GOT3 (cell line): ENCODE results near the gene MYO5A.

Experiments
- DNase-seq: peaks from one replicate; lab custom pipeline; 2025; ENCODE audit warnings: mixed read lengths; lab: John Stamatoyannopoulos, UW

The MYO5A gene

DNA sequence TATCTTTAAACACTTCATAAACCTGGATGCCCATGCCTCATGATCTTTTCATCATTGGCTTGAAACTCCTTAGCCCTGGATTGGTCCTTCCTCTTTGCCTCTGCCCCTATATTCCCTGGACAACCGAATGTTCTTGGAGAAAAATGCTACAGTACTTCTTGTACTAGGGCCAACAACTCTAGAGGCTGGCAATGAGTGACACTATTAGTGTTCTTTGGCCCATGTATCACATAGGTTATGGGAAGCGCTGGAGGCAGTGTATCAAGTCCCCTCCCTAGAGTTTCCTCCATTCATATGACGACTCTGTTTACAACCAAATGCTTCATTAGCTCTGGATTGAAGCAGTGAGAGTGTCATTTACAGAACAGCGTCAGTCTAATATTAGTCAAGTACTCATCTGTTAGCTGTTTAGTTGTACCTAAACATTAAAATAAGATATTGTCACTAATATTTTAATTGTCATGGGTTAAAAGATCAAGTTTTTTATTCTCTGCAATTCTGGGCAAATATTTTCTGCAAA, 166.6 kb downstream of the MYO5A start:
- DNase-seq = no peak

DNA sequence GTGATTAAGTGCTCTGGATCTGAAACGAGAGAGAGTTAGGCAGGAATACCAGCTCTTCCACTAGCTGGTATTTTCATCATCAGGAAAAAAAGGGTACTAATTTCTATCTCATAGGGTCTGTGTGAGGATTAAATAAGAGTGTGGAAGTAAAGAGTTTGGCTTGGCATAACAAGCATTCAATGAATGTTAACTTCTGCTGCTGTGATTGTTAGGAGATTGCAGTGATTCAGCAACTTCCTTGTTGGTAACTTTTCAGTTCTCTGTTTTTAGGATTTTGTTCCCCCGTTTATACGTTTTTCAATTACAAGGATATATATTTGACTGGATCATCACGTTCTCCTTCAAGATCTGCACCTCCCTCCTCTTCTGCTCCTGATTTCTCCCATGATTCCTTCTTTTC, 167.2 kb downstream of the MYO5A start:
- no peak for DNase-seq

DNA sequence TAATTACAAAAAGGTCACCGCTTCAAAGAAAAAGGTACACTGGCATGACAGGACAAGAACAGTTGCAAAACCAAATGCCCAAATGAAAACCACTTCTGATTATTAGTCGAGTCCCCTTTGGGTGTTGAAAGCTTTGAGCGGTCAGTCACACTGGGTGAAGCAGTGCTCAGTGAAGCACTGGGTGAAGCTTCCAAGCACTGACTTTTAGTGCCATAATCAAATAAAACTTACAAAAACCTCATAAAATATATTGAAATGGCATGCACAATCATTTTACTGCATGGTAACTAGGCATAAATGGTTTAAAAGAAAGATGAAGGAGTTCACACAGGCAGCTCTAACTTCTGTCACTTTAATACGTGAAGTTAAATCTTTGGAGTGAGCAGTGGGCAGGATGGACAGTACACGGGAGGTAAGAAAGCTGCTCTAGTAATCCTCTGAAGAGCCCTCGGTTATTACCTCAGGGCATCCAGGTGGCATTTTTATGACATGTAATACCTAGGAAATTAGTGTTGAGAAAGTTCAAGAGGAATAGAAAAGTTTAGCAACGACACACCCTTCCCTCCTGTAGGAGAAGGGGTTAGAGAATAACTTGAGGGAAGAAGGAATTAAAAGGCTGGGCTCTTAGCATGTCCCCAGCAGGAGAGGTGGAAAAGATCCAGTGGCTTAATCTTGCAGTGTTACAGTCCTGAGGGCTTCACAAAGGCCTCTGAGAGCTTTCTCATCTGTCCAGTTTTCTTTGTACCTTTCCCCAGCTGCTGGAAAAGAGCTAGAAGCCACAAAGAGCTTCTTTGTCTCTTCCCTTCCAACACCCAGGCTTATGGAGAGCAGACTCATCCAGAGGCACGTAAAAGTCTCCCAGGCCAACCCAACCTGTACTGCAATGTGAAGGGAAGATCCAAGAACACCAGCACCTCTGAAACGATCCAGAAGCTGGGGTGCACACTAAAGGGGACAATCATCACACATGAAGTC, 168.2 kb downstream of the MYO5A start:
- DNase-seq = no peak

DNA sequence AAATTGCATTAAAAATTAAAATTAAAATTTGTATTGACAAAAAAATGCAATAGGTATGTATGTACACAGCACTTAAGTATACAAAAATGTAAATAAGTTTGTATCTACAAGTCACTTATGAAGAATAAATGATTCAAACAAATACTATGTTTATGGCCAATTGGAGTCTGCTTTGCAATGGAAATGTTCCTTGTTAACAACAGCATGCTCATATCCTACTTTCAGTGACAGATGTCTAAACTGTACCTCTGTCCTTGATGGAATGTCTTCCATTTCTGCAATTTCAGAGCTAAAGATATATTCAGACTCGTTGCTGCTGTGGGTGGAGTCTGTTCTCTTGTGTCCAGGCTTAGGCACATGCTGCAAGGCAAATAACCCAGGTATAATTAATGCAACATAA, 169.0 kb downstream of the MYO5A start:
- DNase-seq = no peak

DNA sequence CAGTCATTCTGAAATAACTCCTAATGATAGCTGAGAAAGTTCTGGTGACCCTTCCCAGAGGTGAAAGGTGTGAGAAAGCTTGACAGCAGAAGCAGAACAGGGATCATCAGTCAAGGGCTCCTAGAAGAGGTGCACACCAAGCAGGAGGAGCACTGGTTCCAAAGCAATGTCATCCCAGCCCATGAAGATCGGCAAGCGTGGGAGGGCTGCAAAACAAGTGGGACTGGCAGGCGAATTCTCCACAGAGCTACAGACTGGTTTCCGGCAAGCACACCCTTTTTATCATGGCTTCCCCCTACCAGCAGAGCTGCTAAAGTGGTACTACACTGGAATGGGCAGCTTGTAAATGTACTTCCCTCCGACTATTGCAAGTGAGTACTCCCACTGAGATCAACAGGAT, 170.7 kb downstream of the MYO5A start:
- DNase-seq = no peak

DNA sequence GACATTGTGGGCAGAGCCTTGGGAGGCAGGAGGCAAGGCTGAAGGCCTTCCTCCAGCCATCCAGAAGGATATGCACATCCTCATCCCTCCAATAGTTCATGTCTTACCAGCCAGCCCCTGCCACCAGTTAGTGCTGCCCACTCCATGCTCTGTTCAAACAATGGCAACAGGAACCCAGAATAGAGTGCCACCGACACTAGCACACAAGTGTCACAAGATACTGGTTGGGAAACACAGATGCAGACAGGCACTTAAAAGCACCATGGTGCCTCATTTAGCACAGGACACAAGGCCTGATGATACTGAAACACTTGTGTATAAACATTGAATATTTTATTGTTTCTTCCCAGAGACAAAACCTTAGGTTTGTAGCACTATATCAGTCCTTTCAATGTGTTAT, 176.6 kb downstream of the MYO5A start:
- DNase-seq = no peak

DNA sequence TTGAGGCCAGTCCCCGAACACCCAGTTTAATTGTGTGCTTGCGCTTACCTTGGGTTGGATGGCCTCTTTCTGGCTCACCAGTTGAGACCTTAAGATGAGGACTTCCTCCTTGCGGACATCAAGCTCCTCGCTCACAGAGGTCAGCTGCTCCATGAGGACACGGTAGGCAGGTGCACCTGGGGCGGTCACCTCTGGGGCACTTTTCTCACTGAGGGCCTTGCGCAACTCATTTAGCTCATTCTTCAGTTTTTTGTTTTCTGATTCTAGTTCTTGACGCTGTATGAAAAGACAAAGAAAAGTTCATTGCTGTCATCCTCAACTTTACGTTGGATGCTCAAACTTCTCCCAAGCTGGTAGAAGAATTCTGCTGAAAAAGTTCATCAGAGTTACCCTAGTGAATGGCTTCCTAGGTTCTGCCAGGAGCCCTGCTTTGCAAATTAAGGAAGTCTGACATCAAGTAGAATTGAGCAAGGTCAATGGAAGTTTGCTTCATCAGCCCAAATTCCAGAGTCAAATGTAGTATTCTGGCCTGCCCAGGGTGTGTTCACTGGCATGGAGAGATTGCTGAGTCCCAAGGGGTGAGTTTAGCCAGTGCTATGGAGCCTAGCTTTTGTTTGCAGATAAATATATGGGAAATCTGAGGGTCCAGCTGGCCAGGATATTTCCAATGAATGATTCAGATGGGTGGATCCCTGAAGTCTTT, 177.3 kb downstream of the MYO5A start:
- DNase-seq = no peak

DNA sequence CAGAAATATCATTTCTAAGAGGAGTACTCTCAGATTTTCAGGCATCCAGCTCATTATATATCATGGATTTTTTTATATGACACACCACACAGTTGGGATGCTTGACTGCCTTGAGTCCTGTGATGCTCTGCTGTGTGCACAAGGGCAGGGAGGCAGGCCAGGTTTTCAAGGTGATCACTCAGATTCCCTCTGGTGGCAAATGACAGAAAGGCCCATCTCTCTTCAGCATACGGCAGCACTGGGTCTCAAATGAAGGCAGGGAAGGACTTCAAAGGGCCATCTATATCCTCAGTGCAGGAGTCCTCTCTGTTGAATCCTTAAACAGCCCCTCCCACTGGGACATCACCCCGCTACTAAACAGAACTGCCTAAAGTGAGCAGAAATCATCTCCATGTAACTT, 178.3 kb downstream of the MYO5A start:
- DNase-seq = no peak

DNA sequence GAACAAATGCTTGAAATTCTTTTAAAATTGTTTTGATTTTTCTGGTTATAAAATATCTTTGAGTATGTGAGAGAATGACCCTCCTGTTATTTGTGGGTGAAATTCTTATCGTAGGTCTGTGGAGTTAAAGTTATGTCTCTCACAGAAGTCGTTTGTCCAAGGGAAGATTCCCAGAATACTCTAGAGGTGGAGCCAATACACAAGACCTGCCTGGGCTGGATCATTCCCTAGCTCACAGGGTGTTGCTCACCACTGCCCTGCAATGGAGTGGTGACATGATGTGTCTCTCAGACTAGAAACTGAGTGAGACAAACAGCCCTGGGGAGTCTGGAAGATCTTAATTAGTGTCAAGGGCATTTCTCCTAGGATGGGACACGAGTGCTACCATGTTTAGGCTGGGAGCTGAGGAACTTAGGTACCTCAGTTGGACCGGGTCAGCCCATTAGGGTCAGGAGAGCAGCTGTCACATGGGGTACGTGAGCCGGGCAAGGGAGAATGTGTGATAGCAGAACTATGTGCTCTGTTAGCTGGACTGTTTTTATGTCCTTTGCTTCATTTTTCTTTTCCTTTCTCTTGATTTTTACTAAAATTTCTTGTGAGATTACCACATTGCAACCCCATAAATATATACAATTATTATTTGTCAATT, 179.5 kb downstream of the MYO5A start:
- no peak for DNase-seq

DNA sequence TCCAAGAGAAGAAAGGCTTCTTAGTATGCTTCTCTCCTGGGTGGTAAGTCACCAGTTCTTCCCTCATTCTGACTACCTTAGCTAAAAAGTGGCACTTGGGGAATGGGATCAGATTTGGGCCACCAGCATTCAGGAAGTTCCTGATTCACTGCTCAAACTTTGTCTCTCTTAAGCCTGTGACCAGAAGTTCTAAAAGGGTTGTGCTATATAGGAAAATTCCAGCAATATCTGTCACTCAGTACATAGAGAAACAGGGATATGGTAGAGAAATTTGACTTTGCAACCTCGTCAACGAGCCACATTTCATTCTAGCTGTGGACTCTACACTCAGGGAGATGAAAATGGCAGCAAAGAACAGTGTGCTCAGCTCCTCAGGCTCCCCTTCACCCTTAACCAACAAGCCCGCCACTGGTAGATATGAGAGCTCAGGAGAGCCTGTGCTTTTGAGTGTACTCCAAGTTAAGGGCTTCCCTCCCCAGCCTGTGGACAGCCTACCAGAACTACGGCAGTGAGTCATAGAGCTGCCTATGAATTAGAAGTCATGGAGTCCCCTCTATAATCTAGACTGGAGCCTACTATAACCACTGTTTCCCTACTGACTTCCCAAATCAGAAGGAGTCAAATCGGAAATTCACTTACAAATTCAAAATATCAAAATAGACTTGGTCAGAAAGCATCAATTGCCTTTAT, 180.5 kb downstream of the MYO5A start:
- no peak for DNase-seq

DNA sequence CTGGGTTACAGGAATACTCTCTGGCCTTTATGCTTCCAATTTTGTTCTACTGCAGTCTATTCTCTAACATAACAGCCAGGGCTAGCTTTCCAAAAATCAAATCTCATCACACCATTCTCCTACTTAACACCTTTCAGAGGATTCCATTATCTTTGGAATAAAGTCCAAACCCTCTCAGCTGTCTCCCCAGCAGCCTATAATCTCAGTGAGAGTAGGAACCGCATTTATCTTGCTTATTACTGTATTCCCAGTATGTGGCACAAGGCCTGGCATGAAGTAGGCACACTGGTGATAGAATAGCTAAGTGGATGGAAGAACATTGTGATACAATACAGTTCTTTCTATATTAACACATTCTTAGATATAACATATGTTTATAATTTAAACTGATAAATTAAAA, 184.1 kb downstream of the MYO5A start:
- DNase-seq = no peak

DNA sequence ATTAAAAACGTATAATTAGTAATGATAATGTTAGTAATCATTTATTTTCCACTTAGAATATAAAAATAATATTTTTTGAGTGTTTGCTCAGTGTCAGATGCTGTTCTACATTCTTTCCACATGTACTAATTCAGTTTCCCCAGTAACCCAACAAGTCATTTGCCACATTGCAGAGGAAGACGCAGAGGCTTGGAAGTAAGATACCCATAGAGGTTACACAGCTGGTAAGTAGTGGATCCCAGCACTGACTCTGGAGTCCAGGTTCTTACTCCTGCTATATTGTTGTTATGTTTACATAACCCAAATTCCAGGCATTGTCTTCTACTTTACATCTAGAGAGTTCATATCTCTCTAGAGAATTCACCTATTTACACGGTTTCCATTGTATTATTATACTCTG, 184.8 kb downstream of the MYO5A start:
- DNase-seq = no peak

DNA sequence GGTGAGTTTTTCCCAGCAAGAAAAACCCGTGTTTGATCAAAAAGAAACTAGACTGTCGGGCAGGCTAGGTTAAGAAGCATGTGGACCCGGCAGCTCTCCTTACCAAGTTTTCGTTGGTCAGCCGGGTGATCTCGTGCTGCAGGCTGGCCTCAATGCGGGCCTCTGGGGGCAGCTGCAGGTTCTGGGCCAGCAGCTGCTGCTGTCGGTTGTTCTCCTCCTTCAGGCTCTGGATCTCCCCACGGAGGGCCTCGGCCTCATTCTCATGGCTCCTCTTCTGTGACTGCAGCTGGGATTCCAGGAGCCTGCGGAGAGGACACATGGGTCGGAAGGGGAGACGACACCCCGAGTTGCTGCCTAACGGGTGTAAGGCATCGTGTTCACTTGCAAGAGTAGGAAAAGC, 188.6 kb downstream of the MYO5A start:
- DNase-seq = no peak

DNA sequence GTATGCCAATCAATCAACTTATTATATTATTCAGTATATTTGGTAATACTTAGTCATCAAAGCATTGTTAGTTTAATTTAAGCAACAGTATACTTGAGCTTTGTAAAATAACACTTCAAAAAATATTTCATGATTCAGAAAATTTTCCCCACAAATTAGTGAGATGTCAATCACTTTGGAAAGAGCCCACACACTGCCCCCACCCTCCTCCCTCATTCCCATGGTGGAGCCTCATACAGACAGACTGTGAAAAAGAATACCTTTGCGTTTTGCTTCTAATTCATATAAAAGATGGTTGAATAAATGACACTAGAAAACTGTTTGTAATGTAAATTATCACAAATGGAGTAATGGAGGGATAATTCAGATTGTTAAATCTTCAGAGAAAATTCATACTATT, 189.8 kb downstream of the MYO5A start:
- DNase-seq = no peak

DNA sequence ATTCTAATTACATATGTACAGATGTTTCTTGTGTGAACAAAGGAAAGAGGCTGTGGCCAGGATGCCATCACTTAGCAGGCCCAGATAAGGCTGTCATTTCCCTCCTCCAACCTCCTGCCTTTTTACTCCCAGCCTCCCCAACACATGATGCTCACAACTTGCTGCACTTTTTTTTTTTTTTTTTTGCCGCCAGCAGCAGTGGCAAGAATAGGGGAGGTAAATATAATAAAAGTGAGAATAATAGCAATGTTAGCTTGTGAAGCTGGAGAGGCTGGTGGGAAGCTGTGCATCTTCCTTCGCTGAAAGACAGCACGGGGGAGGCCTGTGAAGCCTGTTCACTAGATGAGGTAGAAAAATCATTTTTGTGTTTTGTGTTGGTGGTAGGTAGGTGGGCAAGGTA, 190.6 kb downstream of the MYO5A start:
- DNase-seq = no peak

DNA sequence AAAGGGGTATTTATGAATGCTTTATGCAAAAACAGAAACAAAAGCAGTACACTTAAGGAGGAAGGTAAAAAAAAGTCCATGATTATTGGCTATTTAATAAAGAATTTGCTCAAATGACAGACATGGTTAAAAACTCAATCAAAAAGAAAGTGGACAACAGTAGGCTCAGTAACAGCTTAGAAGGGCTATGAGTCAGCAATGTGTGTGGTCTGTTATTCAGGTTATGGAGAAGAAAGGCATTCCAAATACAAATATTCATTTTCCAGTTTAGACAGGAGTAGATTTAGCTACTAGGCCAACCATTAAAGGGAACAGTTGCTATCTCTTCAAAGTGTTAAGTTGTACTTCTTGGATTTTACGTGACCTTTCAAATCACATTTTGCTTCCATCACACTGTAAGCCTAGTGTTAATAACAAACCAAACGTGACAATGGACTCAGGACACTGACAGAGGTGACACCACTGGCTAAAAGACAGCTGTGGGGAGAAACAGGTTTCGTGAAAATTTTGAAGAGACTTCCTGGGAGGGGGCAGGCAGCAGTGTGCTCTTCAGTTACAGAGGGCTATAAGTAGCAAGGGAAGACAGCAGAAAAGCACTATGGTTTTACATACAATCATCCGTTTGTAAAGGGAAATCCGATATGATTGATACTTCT, 191.4 kb downstream of the MYO5A start:
- no peak for DNase-seq

DNA sequence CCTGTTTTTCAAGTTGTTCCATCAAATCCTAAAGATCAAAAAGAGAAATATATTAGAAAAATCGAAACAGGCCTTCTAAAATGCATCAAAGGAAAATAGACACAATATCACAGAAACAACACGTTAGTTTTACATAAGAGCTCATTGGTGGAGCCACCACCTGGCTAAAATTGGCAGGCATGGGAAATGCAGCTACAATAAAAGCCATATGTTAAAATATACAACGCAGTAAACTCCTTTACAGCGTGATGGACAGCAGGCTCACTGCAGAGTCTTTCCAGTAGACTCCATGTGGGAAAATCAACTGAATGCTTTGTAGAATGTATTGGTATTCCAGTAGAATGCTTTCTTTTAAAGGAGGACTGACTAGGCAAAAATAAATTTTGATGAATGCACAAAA, 192.2 kb downstream of the MYO5A start:
- DNase-seq = no peak

DNA sequence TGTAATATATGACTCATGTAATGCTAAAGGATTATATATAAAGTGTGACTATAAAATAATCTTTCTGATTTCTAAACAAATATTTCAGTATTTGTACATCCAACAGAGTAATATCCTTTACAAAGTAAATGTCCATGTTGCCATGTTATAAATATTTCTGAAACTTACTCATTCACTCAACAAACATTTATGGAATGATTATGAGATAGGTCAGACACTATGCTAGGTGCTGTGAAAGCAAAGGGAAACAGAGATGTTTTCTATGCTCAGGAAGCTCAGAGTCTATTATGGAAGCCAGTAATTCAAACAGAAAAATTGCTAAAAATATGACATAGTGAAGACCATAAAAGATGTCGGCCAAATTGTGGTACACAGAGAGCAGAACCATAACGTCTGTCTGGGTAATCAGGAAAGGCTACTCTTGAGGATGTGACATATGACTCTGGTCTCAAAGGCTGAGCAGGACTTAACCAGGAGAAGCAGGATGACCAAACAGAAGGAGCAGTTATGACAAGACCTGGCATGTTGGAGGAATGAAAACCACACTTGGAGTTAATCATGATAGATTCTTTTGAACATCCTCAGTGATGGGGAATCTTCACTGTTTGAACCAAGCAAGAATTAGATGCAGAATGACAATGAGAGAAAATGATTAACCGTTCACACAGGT, 194.1 kb downstream of the MYO5A start:
- no peak for DNase-seq

DNA sequence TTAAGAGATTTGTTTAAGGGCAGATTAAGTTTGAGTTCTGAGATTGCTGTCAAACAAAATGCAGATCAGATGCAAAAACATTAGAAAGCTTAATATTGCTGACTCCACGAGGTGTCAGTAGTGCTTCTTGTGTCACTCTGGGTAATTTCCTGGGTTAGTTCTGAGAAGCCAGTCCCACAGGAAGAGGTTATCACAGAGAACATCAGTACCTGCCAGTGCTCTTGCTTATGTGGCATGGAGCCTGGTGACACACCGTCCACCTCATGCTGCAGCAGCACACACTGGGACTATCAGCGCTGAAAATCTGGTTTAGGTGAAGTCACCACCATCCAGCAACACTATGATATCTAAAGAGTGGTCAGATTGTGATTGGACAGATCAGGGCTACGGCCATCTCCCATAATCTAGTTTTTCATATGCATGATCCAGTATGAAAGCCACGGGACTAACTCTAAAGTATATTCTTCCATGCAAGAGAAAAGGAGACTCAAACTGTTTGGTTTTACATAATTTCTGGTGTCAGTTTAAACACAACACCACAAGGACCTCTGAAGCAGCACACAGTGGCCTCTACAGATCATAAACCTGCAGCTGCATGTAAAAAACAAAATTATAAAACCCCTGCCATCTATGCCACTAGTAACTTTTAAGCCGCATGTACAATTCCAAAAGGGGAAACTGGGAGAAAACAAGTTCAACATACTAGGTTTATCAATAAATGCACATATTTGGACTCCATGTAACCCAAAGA, 197.0 kb downstream of the MYO5A start:
- no peak for DNase-seq

DNA sequence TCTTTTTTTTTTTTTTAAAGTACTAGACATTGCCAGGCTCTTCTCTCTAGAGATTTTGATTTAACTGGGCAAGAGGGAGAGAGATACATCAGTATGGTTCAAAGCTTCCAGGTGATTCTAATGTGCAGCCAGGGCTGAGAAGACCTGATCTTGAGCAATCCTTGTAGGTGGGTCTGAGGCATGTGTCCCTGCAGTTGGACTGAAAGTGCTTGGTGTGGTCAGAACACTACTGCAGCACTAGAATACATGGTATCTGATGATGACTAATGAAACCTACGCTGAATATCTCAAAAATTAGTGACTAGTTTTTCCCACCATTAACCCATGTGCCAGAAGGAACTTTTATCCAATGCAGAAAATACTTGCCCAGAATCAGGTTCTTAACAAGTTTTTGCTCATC, 198.7 kb downstream of the MYO5A start:
- DNase-seq = no peak
